Activated T-helper 17 cell treated with anti-CD3 and anti-CD28 coated beads, Interleukin-2, amount 50 U/mL, for 72 hours (primary cell): ENCODE measurements around the gene RPH3AL. TPM values are rescaled to one million over a fixed set of nuclear protein-coding genes. Genes with fewer than 3 reads are reported as not detected.
"Not testable (repeated sequence)": the region's sequence is repeated elsewhere in the genome, so short reads cannot be mapped to it uniquely, and the experiment has no call there.

Experiments used
- ATAC-seq: fragments of 150-1000 bp; cut with Tn5 transposase; replicated peaks from 2 replicates; pipeline ENCODE4 v1.10.0; 2021; ENCODE audit warnings: mild to moderate bottlenecking, moderate library complexity
- H3K27ac Mint-ChIP-seq: one replicate; pipeline ENCODE4 v1.8.0; 2022; ENCODE audit warnings: mixed read lengths
- H3K27me3 Mint-ChIP-seq: one replicate; pipeline ENCODE4 v1.8.0; 2022; ENCODE audit warnings: mixed read lengths
- H3K36me3 Mint-ChIP-seq: one replicate; pipeline ENCODE4 v1.8.0; 2022; ENCODE audit warnings: low read depth, mild to moderate bottlenecking, mixed read lengths
- H3K4me1 Mint-ChIP-seq: one replicate; pipeline ENCODE4 v1.8.0; 2022; ENCODE audit warnings: mixed read lengths
- H3K4me3 Mint-ChIP-seq: one replicate; pipeline ENCODE4 v1.8.0; 2022; ENCODE audit warnings: mild to moderate bottlenecking, mixed read lengths
- H3K9me3 Mint-ChIP-seq: one replicate; pipeline ENCODE4 v1.8.0; 2022; ENCODE audit warnings: mixed read lengths
- total RNA-seq, 2 donors: library from RNA; stranded (reverse); gene quantifications; one replicate each; pipeline ENCODE4 v1.2.3, GENCODE V29; 2022

Gene RPH3AL
- total RNA-seq, 2 donors from 2014 or later = 1.9 to 2.5 TPM

DNA sequence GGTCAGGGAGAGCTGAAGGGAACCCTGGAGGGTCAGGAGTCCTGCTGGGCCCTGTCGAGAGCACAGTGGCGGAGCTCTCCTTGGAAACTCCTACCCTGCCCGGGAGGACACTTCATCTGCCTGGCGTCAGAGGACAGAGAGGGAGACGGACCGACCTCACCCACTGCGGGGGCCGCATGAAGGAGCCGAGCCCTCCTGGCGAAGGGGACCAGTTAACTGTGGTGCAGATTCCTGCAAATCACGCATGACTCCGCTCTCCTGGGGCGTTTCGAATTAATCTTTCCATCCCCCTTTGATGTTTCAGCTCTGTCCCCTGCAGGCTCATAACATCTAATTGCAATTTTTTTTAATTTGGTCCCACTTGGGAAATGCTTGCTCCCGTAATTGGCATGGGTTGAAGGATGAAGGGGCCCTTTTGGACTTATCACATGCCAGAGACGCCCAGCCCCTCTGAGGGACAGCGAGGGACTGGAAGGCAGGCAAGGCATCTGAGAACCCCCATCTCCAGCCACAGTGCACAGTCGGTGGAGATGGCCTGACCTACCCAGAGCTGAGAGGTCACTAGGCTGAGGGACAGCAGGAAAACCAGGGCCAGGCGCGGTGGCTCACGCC lies 26.5 kb downstream of the RPH3AL start:
- no peak overlapping the region for H3K4me3 Mint-ChIP-seq
- no peaks in the 10 kb centered on the region for H3K9me3 Mint-ChIP-seq
- no peak for ATAC-seq

DNA sequence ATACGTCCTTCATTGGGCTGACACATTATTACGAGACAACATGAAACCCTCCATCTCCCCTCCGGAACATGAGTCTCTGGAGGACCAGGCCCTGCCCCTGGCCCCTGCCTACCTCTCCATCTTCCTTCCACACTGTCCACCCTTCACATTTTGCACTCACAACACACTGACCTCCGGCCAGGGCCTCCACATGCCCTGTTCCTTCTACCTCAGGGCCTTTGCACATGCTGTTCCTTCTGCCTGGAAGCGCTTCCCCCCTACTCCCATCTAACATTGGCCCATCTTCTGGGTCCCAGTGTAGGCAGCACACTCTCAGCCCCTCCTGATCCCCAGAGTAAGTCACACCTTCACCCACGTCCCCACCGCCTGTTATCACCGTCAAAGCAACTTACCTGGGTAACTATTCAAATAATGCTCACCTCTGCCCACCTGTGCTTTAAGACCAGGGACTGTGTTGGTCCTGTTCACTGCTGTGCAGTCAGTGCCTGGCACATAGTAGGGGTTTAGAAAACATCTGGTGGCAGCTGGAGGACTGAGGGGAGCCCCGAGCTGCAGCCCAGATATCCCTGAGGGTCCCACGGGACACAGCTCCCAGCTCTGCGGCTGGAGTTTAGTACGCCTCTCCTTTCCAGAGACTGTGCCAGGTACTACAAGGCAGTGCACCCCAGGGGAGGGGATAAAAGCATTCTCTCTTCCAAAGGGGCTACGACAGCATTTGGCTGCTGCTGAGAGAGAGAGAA lies 27.2 kb downstream of the RPH3AL start:
- Mint-ChIP-seq H3K4me1 (no peaks in the 10 kb centered on the region), H3K27me3 (no peaks in the 10 kb centered on the region)

More for the DNA sequence above, 26.5 kb downstream of the RPH3AL start:
- Mint-ChIP-seq H3K36me3 (no peaks in the 10 kb centered on the region), H3K27ac (no peak overlapping the region), H3K27me3 (no peaks in the 10 kb centered on the region), H3K4me1 (no peaks in the 10 kb centered on the region)

DNA sequence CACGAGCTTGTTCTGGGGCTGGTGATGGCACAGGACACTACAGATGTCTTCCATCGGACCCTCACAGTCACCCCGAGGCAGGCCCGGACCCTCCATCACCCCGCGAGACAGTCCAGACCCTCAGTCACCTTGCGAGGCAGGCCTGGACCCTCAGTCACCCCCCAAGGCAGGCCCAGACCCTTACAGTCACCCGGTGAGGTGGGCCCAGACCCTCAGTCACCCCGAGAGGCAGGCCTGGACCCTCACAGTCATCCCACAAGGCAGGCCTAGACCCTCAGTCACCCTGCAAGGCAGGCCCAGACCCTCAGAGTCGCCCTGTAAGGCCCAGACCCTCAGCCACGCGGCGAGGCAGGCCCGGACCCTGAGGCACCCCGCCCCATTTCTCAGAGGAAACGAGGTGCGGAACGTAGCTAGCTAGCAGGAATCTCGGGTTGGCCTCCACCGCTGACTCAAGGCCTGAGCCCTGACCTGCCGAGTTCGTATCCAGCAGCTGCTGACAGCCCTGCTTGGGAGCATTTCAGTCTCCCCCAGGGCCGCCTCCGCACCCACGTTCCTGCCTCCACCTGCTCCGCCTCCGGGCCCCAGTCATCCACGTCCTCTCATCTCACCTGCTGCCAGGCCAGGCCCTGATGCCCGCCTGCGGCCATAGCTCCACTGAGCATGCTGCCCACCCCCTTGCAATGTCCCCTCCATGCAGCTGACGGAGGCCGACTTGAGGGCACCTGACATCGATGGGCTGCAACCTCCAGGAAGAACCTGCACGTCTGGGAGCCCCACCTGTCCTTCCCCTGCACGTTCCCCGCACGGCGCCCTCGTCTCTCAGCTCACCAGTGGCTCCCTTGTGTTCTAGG lies 28.7 kb downstream of the RPH3AL start:
- no peak for ATAC-seq
- H3K27ac Mint-ChIP-seq = no peak overlapping the region
- H3K27me3 Mint-ChIP-seq = no peaks in the 10 kb centered on the region
- H3K36me3 Mint-ChIP-seq = no peaks in the 10 kb centered on the region
- H3K4me1 Mint-ChIP-seq = no peaks in the 10 kb centered on the region
- no peaks in the 10 kb centered on the region for H3K9me3 Mint-ChIP-seq
- no peak overlapping the region for H3K4me3 Mint-ChIP-seq

More for the DNA sequence above, 27.2 kb downstream of the RPH3AL start:
- Mint-ChIP-seq H3K9me3 (no peaks in the 10 kb centered on the region), H3K4me3 (no peak overlapping the region), H3K27ac (no peak overlapping the region), H3K36me3 (no peaks in the 10 kb centered on the region)
- ATAC-seq = no peak

DNA sequence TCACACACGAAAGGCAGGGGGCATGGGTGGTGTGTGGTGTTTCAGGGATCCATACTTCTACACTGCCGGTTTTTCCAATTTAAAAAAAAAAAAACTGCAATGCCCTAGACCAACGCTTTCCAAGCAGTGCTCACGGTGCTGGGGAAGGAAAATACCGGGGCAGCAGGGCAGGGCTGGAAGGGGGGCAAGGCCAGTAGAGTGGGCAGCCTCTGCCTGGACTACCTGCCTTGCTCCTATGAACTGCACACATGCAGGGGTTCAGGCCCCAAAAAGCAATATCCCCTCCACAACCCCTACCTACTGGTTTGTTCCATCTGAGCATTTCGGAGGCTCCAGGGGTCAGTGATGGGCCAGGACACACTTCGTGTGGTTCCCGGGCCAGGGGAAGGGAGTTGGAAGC lies 29.4 kb downstream of the RPH3AL start:
- Mint-ChIP-seq H3K4me1 (no peaks in the 10 kb centered on the region), H3K27me3 (no peaks in the 10 kb centered on the region), H3K27ac (no peak overlapping the region), H3K36me3 (no peaks in the 10 kb centered on the region), H3K9me3 (no peaks in the 10 kb centered on the region), H3K4me3 (no peak overlapping the region)
- no peak for ATAC-seq

DNA sequence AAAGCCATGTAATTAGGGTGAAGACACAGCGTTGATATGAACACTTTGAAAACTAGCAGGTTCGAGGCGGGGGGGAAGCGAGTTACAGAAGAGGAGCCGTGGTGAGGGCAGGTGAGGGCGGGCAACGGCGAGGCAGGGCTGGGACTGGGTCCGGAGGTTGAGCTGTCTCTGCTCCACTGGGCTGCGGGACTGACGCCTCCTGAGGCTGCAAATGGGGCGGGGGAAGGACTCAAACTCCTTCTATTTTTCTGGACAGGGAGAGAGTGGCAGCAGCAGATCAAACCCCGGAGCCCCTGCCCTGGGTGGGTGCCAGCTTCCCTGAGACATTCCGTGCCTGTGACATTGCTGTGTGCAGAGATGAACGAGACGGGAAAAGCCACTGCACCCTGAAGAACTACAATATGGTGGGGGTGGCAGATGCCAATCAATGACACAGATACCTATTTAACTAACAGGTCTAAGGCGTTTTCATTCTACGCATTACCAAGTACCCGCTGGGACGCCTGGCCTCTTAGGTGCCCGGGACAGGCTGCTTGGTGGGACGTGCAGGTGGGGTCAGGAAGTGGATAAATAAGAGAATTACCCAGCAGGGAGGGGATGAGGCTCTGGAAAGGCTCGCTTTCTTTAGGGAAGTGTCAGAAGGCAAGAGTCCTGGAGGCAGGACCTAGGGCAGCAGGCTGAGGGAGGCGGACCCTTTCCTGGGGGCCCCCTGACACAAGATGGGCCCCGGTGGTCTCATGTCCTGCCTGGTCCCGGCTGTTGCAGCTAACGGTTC lies 30.4 kb downstream of the RPH3AL start:
- H3K36me3 Mint-ChIP-seq = no peaks in the 10 kb centered on the region

DNA sequence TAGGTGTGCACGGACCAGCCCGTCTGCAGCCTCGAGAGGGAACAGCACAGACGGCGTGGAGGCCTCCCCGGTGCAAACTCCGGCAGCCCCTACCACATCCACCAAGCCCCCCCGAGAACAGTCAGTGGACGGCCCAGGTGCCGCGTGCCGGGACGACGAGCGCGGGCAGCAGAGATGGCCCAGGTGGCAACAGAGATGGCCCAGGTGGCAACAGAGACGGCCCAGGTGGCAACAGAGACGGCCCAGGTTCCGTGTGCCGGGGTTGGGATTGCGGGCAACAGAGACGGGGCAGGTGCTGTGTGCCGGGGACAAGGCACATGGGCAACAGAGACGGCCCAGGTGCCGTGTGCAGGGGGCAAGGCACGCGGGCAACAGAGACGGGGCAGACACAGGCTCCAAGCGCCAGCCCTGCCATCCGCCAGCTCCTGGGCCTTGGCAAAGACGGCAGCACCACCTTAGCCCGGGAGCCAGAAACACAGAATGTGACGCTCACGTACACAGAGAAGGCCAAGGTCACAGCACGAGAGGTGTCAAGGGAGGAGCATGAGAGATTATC lies 31.1 kb downstream of the RPH3AL start:
- Mint-ChIP-seq H3K27ac (no peak overlapping the region), H3K36me3 (no peaks in the 10 kb centered on the region), H3K4me3 (no peak overlapping the region), H3K9me3 (no peaks in the 10 kb centered on the region), H3K4me1 (no peaks in the 10 kb centered on the region), H3K27me3 (no peaks in the 10 kb centered on the region)
- ATAC-seq = no peak

More for the DNA sequence above, 30.4 kb downstream of the RPH3AL start:
- Mint-ChIP-seq H3K27me3 (no peaks in the 10 kb centered on the region), H3K4me3 (no peak overlapping the region), H3K9me3 (no peaks in the 10 kb centered on the region), H3K27ac (no peak overlapping the region), H3K4me1 (no peaks in the 10 kb centered on the region)
- ATAC-seq = no peak

DNA sequence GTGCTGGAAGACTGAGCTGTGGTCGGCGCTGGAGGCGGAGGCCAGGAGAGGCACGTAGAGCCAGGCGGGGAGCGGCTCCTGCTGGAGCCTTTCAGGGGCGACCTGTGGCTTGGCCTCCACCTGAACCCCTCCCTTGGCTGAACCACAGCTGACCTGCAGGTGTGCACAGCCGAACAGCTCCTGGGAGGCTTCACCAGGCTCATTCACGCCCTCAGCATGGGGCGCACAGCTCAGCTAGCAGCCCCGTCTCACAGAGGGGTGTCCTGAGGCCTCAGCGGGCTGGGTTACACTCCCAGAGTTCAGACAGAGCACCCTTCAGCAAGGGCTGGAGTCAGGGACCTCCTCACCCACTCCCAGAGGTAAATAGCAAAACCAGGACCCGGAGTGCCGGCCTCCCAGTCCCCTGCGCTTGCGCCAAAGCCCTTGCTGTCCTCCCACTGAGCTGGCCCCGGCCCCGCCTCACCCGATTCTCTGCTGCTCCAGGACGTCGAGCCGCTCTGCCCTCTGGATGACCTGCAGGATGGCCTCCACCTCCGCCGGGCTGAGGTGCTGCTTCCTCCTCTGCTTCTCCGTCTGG lies 31.7 kb downstream of the RPH3AL start:
- no peak overlapping the region for H3K27ac Mint-ChIP-seq
- H3K9me3 Mint-ChIP-seq = no peaks in the 10 kb centered on the region

DNA sequence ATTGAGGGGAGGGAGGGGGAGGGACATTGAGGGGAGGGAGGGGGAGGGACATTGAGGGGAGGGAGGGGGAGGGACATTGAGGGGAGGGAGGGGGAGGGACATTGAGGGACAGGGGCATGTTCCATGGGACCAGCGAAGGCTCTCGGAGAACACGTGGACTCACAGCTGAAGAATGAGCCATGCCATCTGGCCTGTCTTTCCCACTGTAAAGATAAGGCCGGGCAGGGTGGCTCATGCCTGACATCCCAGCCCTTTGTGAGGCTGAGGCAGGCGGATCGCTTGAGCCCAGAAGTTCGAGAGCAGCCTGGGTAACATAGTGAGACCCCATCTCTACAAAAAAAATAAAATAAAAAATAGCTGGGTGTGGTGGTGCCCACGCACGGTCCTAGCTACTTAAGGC lies 32.5 kb downstream of the RPH3AL start:
- Mint-ChIP-seq H3K4me3 (no peak overlapping the region), H3K9me3 (no peaks in the 10 kb centered on the region), H3K4me1 (no peaks in the 10 kb centered on the region), H3K27me3 (no peaks in the 10 kb centered on the region), H3K27ac (no peak overlapping the region), H3K36me3 (no peaks in the 10 kb centered on the region)
- ATAC-seq = no peak

More for the DNA sequence above, 31.7 kb downstream of the RPH3AL start:
- H3K36me3 Mint-ChIP-seq = no peaks in the 10 kb centered on the region
- H3K4me1 Mint-ChIP-seq = no peaks in the 10 kb centered on the region
- no peak overlapping the region for H3K4me3 Mint-ChIP-seq
- H3K27me3 Mint-ChIP-seq = no peaks in the 10 kb centered on the region
- ATAC-seq = no peak

DNA sequence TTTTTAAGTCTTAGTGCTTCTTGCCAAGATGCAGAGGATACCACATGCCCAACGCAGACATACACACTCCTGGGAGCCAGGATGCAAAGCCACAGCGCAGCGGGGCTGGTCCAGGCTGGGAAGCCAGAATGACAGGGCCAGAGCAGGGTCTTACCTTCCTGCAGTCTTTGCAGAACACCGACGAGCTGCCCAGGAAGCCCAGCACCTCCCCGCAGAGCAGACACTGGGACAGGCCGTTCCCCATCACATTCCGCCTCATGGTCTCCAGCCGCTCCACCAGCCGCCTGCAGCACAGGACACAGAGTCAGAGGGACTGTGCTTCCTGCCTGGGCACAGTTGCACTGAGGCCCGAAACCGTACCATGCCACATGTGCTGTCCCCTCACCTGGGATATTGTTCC lies 33.3 kb downstream of the RPH3AL start:
- Mint-ChIP-seq H3K27me3 (no peaks in the 10 kb centered on the region), H3K36me3 (no peaks in the 10 kb centered on the region), H3K4me3 (no peak overlapping the region), H3K27ac (no peak overlapping the region), H3K9me3 (no peaks in the 10 kb centered on the region), H3K4me1 (no peaks in the 10 kb centered on the region)
- ATAC-seq = no peak

DNA sequence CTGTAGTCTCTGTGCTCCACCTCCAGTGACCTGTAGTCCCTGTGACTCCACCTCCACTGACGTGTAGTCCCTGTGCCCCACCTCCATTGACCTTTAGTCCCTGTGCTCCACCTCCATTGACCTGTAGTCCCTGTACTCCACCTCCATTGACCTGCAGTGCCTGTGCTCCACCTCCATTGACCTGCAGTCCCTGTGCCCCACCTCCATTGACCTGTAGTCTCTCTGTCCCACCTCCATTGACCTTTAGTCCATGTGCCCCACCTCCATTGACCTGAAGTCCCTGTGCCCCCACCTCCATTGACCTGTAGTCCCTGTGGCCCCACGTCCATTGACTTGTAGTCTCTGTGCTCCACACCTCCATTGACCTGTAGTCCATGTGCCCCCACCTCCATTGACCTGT lies 35.5 kb downstream of the RPH3AL start:
- not testable (repeated sequence) for H3K4me1 Mint-ChIP-seq, H3K4me3 Mint-ChIP-seq, H3K27me3 Mint-ChIP-seq, ATAC-seq, H3K36me3 Mint-ChIP-seq, H3K9me3 Mint-ChIP-seq, H3K27ac Mint-ChIP-seq

DNA sequence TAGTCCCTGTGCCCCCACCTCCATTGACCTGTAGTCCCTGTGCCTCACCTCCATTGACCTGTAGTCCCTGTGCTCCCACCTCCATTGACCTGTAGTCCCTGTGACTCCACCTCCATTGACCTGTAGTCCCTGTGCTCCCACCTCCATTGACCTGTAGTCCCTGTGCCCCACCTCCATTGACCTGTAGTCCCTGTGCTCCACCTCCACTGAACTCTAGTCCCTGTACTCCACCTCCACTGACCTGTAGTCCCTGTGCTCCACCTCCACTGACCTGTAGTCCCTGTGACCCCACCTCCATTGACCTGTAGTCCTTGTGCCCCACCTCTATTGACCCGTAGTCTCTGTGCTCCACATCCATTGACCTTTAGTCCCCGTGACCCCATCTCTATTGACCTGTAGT lies 37.2 kb downstream of the RPH3AL start:
- not testable (repeated sequence) for H3K9me3 Mint-ChIP-seq, ATAC-seq, H3K36me3 Mint-ChIP-seq, H3K4me3 Mint-ChIP-seq, H3K27me3 Mint-ChIP-seq, H3K27ac Mint-ChIP-seq, H3K4me1 Mint-ChIP-seq

DNA sequence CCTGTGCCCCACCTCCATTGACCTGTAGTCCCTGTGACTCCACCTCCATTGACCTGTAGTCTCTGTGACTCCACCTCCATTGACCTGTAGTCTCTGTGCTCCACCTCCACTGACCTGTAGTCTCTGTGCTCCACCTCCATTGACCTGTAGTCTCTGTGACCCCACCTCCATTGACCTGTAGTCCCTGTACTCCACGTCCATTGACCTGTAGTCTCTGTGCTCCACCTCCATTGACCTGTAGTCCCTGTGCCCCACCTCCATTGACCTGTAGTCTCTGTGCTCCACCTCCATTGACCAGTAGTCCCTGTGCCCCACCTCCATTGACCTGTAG lies 38.0 kb downstream of the RPH3AL start:
- not testable (repeated sequence) for H3K36me3 Mint-ChIP-seq, H3K9me3 Mint-ChIP-seq, H3K4me1 Mint-ChIP-seq, H3K4me3 Mint-ChIP-seq, H3K27ac Mint-ChIP-seq, H3K27me3 Mint-ChIP-seq, ATAC-seq

DNA sequence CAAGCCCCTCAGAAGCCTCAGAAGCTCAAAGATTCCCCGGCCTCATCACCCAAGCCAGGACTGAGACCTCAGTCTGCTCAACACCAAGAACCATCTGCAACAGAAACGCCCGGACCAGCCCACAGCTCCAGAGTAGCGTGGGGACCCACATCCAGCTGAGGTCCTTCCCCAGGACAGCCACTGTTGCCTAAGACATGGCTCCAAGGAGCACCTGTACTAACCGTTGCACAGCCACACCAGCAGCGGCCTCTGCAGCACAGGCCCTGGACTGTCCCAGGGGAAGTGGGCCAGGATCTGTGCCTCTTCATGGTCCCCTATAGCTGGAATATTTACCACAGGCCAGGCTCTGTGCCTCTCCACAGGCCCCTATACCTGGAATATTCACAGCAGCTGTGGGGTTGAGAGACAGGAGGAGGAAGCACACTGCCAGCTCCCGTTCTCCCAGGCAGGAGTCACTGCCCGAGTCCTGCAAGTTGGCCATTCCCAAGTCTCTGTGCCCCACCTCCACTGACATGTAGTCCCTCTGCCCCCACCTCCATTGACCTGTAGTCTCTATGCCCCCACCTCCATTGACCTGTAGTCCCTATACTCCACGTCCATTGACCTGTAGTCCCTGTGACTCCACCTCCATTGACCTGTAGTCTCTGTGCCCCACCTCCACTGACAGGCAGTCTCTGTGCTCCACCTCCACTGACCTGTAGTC lies 38.5 kb downstream of the RPH3AL start:
- Mint-ChIP-seq H3K4me1 (no peaks in the 10 kb centered on the region), H3K9me3 (no peaks in the 10 kb centered on the region), H3K36me3 (no peaks in the 10 kb centered on the region), H3K27me3 (no peaks in the 10 kb centered on the region), H3K27ac (no peak overlapping the region), H3K4me3 (no peak overlapping the region)
- no peak for ATAC-seq
